GM12865 (cell line): ENCODE data around the gene FABP7.

Experiments used
- DNase-seq: peaks from one replicate; pipeline ENCODE4 v3.0.0; 2010; ENCODE audit warnings: low read depth
- H3K4me3 ChIP-seq: 2 replicates; pipeline ENCODE4 v1.5.1; 2011; ENCODE audit warnings: mild to moderate bottlenecking, low read depth, low read length, control low read depth
- CTCF ChIP-seq: IDR thresholded peaks from 2 replicates; pipeline ENCODE4 v1.5.1; 2011; ENCODE audit warnings: low read length, control low read depth, low read depth, inconsistent platforms; ENCODE audit not compliant: insufficient read depth; ENCODE audit errors: missing control alignments

The FABP7 gene

GRCh38 chr6:122791310-122791679 lies 11.8 kb downstream of the FABP7 start:
- no peak for TF ChIP-seq CTCF
- DNase-seq = no peak
- no peak overlapping the region for H3K4me3 ChIP-seq

GRCh38 chr6:122792766-122793165 lies 13.2 kb downstream of the FABP7 start:
- DNase-seq = no peak
- no peak overlapping the region for H3K4me3 ChIP-seq
- TF ChIP-seq CTCF = no peak

GRCh38 chr6:122797537-122797936 lies 18.0 kb downstream of the FABP7 start:
- H3K4me3 ChIP-seq = no peak overlapping the region
- DNase-seq = no peak
- TF ChIP-seq CTCF = no peak

GRCh38 chr6:122798099-122798641 lies 18.7 kb downstream of the FABP7 start:
- peak; percentile 14 for DNase-seq
- no peak for TF ChIP-seq CTCF
- no peak overlapping the region for H3K4me3 ChIP-seq

GRCh38 chr6:122799140-122799745 lies 19.7 kb downstream of the FABP7 start:
- no peak overlapping the region for H3K4me3 ChIP-seq
- TF ChIP-seq CTCF = no peak
- no peak for DNase-seq

GRCh38 chr6:122799916-122800686 lies 20.6 kb downstream of the FABP7 start:
- no peak for TF ChIP-seq CTCF
- H3K4me3 ChIP-seq = no peak overlapping the region
- DNase-seq = no peak
